Measurements from ENCODE around the gene DR1. TPM values are rescaled to one million over a fixed set of nuclear protein-coding genes. Genes with fewer than 3 reads are reported as not detected.

DR1 gene
- polyA plus RNA-seq, 3 donors: 13.5 to 61.8 (median 61.0) TPM

DNA sequence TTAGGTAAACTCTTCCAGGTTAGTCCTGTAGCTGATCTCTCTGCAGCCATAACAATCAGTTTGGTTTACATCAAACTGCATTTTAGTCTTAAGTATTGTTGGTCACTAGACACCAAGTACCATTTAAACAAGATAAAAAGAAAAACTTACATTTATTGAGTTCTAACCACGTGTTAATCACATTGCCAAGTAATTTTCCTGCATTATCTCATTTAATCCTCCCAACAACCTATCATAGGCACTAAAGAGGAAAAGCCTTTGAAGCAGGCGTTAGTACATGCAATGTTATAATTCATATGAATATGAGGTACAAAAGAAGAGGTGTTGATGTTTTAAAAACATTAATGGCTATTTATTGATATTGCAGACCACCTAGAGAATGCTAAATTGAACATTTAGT is 9.0 kb downstream of the DR1 start:
- H3K36me3 Mint-ChIP-seq: peaks cover 57 to 62% of the 10 kb centered on the region in 2 donors

DNA sequence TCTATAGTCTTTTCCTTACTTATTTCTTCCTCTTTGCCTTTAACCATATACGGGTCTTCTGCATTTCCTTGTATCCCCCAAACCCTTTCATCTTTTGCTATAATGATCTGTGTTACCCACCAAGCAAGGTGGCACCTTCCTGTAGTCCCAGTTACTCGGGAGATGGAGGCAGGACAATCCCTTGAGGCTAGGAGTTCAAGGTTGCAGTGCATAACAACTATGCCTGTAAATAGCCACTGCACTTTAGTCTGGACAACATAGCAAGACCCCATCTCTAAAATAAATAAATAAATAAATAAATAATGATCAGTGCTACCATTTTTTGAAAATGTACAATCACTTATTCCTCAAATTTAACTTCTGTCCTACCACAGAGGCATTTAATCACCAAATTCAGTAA is 11.5 kb downstream of the DR1 start:
- H3K36me3 ChIP-seq (replicated peaks in 1 of 2; ENCODE audit: control insufficient read depth in 1 of 2, insufficient read depth in 2 of 2, low read length in 2 of 2): peaks cover 58 to 81% of the 10 kb centered on the region in 2 donors
- no peak overlapping the region for H3K27ac ChIP-seq (ENCODE audit: low read depth in 1 of 2, low read length in 2 of 2)
- TF ChIP-seq, protein P1, sequence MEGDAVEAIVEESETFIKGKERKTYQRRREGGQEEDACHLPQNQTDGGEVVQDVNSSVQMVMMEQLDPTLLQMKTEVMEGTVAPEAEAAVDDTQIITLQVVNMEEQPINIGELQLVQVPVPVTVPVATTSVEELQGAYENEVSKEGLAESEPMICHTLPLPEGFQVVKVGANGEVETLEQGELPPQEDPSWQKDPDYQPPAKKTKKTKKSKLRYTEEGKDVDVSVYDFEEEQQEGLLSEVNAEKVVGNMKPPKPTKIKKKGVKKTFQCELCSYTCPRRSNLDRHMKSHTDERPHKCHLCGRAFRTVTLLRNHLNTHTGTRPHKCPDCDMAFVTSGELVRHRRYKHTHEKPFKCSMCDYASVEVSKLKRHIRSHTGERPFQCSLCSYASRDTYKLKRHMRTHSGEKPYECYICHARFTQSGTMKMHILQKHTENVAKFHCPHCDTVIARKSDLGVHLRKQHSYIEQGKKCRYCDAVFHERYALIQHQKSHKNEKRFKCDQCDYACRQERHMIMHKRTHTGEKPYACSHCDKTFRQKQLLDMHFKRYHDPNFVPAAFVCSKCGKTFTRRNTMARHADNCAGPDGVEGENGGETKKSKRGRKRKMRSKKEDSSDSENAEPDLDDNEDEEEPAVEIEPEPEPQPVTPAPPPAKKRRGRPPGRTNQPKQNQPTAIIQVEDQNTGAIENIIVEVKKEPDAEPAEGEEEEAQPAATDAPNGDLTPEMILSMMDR (IDR thresholded peaks at IDR 0.05): no peak
- H3K4me1 ChIP-seq (ENCODE audit: control insufficient read depth in 1 of 2, insufficient read depth in 2 of 2, low read length in 2 of 2): peaks cover 18% of the 10 kb centered on the region in 2 donors
- peaks cover 93% of the 10 kb centered on the region for H4K20me1 ChIP-seq (ENCODE audit: insufficient read depth, low read length)
- no peaks in the 10 kb centered on the region for H3K27me3 ChIP-seq (ENCODE audit: control insufficient read depth in 2 of 2, insufficient read depth in 2 of 2, low read length in 2 of 2)
- H3K27ac Mint-ChIP-seq: peak overlapping the region in 4 of 7 donors; percentile 63 to 87 (median 78)
- H3K9me3 Mint-ChIP-seq: peaks cover 0 to 1% (median 0%) of the 10 kb centered on the region in 7 donors
- H3K4me2 ChIP-seq (replicated peaks; ENCODE audit: extremely low read depth, low read length, poor library complexity, severe bottlenecking): no peak overlapping the region
- H3K4me3 Mint-ChIP-seq: no peak overlapping the region
- 100% methylated on average over 1 of the region's 2 CpGs for WGBS (ENCODE audit: insufficient coverage)
- peaks cover 0 to 2% (median 0%) of the 10 kb centered on the region in 3 donors for H3K27me3 Mint-ChIP-seq (ENCODE audit: low read depth in 3 of 3)
- H2AFZ ChIP-seq (ENCODE audit: insufficient read depth, low read depth, low read length, poor library complexity, severe bottlenecking): no peak overlapping the region
- H3K4me3 ChIP-seq (replicated peaks in 1 of 3; ENCODE audit: low read depth in 2 of 3, low read length in 3 of 3): no peak overlapping the region
- no peak overlapping the region for H3K9ac ChIP-seq (ENCODE audit: insufficient read depth, low read length, poor library complexity, severe bottlenecking)
- H3K9me3 ChIP-seq (replicated peaks in 1 of 2; ENCODE audit: control insufficient read depth in 1 of 2, insufficient read depth in 1 of 2, low read length in 2 of 2): no peaks in the 10 kb centered on the region
- peaks cover 98% of the 10 kb centered on the region for H3K79me2 ChIP-seq (ENCODE audit: insufficient read depth, low read length)
- peaks cover 63 to 80% of the 10 kb centered on the region in 2 donors for H3K36me3 Mint-ChIP-seq
- intact Hi-C loops (cut with micrococcal nuclease): loop anchor here in 1 of 2 donors (10.0 kb wide), 1 partner anchor 488 kb away; no protein-coding TSS in a partner anchor
- H3K4me1 Mint-ChIP-seq: peaks cover 49% of the 10 kb centered on the region
- DNase-seq: no peak

More for the DNA sequence above, 9.0 kb downstream of the DR1 start:
- H4K20me1 ChIP-seq (ENCODE audit: insufficient read depth, low read length): peaks cover 94% of the 10 kb centered on the region
- peaks cover 26 to 27% of the 10 kb centered on the region in 2 donors for H3K4me1 ChIP-seq (ENCODE audit: control insufficient read depth in 1 of 2, insufficient read depth in 2 of 2, low read length in 2 of 2)
- peaks cover 98% of the 10 kb centered on the region for H3K79me2 ChIP-seq (ENCODE audit: insufficient read depth, low read length)
- WGBS (ENCODE audit: insufficient coverage): no CpG with 5 or more reads among the region's 2 CpGs
- H3K27ac Mint-ChIP-seq: no peak overlapping the region
- H3K9me3 ChIP-seq (replicated peaks in 1 of 2; ENCODE audit: control insufficient read depth in 1 of 2, insufficient read depth in 1 of 2, low read length in 2 of 2): no peaks in the 10 kb centered on the region
- peaks cover 53 to 73% of the 10 kb centered on the region in 2 donors for H3K36me3 ChIP-seq (replicated peaks in 1 of 2; ENCODE audit: control insufficient read depth in 1 of 2, insufficient read depth in 2 of 2, low read length in 2 of 2)
- DNase-seq: no peak
- no peak overlapping the region for H3K27ac ChIP-seq (ENCODE audit: low read depth in 1 of 2, low read length in 2 of 2)
- H3K9me3 Mint-ChIP-seq: peaks cover 0 to 1% (median 0%) of the 10 kb centered on the region in 7 donors
- H3K4me1 Mint-ChIP-seq: peaks cover 43% of the 10 kb centered on the region
- H3K27me3 Mint-ChIP-seq (ENCODE audit: low read depth in 3 of 3): peaks cover 0 to 2% (median 0%) of the 10 kb centered on the region in 3 donors
- H3K4me3 Mint-ChIP-seq: no peak overlapping the region
- H3K27me3 ChIP-seq (ENCODE audit: control insufficient read depth in 2 of 2, insufficient read depth in 2 of 2, low read length in 2 of 2): no peaks in the 10 kb centered on the region
- H2AFZ ChIP-seq (ENCODE audit: insufficient read depth, low read depth, low read length, poor library complexity, severe bottlenecking): no peak overlapping the region
- H3K4me3 ChIP-seq (replicated peaks in 1 of 3; ENCODE audit: low read depth in 2 of 3, low read length in 3 of 3): no peak overlapping the region
- intact Hi-C loops (cut with micrococcal nuclease): loop anchor here in 1 of 2 donors (10.0 kb wide), 1 partner anchor 490 kb away; no protein-coding TSS in a partner anchor
- no peak overlapping the region for H3K4me2 ChIP-seq (replicated peaks; ENCODE audit: extremely low read depth, low read length, poor library complexity, severe bottlenecking)
- TF ChIP-seq, protein P1 (IDR thresholded peaks at IDR 0.05): no peak
- H3K9ac ChIP-seq (ENCODE audit: insufficient read depth, low read length, poor library complexity, severe bottlenecking): no peak overlapping the region
